CD4-positive, alpha-beta T cell (primary cell): Measurements from ENCODE around the gene DYNC1LI2. TPM values are rescaled to one million over a fixed set of nuclear protein-coding genes. Genes with fewer than 3 reads are reported as not detected.

ENCODE experiments used
- ATAC-seq: fragments of 200-7000 bp; cut with Tn5 transposase; one replicate; pipeline ENCODE4 v1.10.0; 2022; ENCODE audit warnings: mild to moderate bottlenecking; ENCODE audit not compliant: poor library complexity
- CTCF ChIA-PET: fragments of 350-600 bp; sonication (Branson Sonifier 250); formaldehyde crosslinking; loops from one replicate; lab custom pipeline; 2021; ENCODE audit warnings: antibody characterized with exemption, inconsistent platforms; lab: Charles Lee
- POLR2A ChIA-PET: fragments of 350-600 bp; sonication (Branson Sonifier 250); formaldehyde crosslinking; loops from one replicate; lab custom pipeline; 2021; ENCODE audit warnings: antibody characterized with exemption, inconsistent platforms; lab: Charles Lee
- DNase-seq, 14 experiments: peaks; one replicate each; pipeline ENCODE4 v3.0.0-alpha.2; 2013 to 2020; ENCODE audit warnings: mixed read lengths in 2 of 14
- H3K27ac ChIP-seq, 2 donors: one replicate each; pipeline versions ENCODE4 v1.5.1 to v1.7.0; 2013; ENCODE audit warnings: low read length in 2 of 2, low read depth in 1 of 2, mild to moderate bottlenecking in 1 of 2
- H3K27me3 ChIP-seq, 2 experiments: 1 replicate in 1 of 2; 2 replicates in 1 of 2; pipeline versions ENCODE4 v1.6.1 to v1.7.0; 2013; ENCODE audit warnings: low read length in 2 of 2, control low read depth in 1 of 2, mild to moderate bottlenecking in 1 of 2, moderate library complexity in 1 of 2; ENCODE audit not compliant: insufficient read depth in 2 of 2, control insufficient read depth in 1 of 2
- H3K36me3 ChIP-seq: one replicate; pipeline ENCODE4 v1.6.1; 2013; ENCODE audit warnings: low read length, control low read depth; ENCODE audit not compliant: insufficient read depth
- H3K4me1 ChIP-seq: one replicate; pipeline ENCODE4 v1.6.1; 2013; ENCODE audit warnings: low read length, control low read depth; ENCODE audit not compliant: insufficient read depth
- H3K4me3 ChIP-seq: one replicate; pipeline ENCODE4 v1.5.1; 2013; ENCODE audit warnings: mild to moderate bottlenecking, low read length, moderate library complexity
- H3K9me3 ChIP-seq, 2 experiments: 1 replicate in 1 of 2; 2 replicates in 1 of 2; pipeline versions ENCODE4 v1.6.1 to v1.7.0; 2013; ENCODE audit warnings: low read length in 2 of 2, mild to moderate bottlenecking in 2 of 2, control low read depth in 1 of 2, moderate library complexity in 1 of 2; ENCODE audit not compliant: control insufficient read depth in 1 of 2, insufficient read depth in 1 of 2
- H3K27ac Mint-ChIP-seq: one replicate; pipeline ENCODE4 v1.8.0; 2020; ENCODE audit warnings: mixed read lengths
- H3K27me3 Mint-ChIP-seq: one replicate; pipeline ENCODE4 v1.8.0; 2021; ENCODE audit warnings: mixed read lengths
- H3K36me3 Mint-ChIP-seq: one replicate; pipeline ENCODE4 v1.8.0; 2021; ENCODE audit warnings: low read depth, mixed read lengths
- H3K4me1 Mint-ChIP-seq: one replicate; pipeline ENCODE4 v1.8.0; 2021; ENCODE audit warnings: low read depth, mixed read lengths
- H3K4me3 Mint-ChIP-seq: one replicate; pipeline ENCODE4 v1.8.0; 2020; ENCODE audit warnings: mild to moderate bottlenecking, mixed read lengths
- H3K9me3 Mint-ChIP-seq: one replicate; pipeline ENCODE4 v1.8.0; 2020; ENCODE audit warnings: mixed read lengths
- CTCF ChIP-seq: fragments of 200-600 bp; IDR thresholded peaks from one replicate; pipeline ENCODE4 v1.8.0; 2022; ENCODE audit warnings: antibody characterized with exemption, mild to moderate bottlenecking
- intact Hi-C, 2 experiments: fragments of 100-400 bp; cut with DNase I in 1 of 2; cut with micrococcal nuclease in 1 of 2; formaldehyde crosslinking; loops; one replicate each; pipeline versions ENCODE4 v1.15.1 to v1.9.0; 2023 to 2025; cut with DNase I, micrococcal nuclease
- total RNA-seq, 174 experiments: library from RNA in 2 of 174; stranded (reverse) in 2 of 174; gene quantifications; one replicate each; pipeline ENCODE4 v1.2.3 and lab custom pipeline; 2021 to 2026

Gene DYNC1LI2
- total RNA-seq, 2 experiments from 2014 or later: 81.8 to 82.4 TPM

GRCh38 chr16:66719246-66719645 is 32.2 kb downstream of the DYNC1LI2 start:
- H3K4me1 ChIP-seq: no peaks in the 10 kb centered on the region
- ATAC-seq (no peak), DNase-seq (no peak)
- no peak for TF ChIP-seq CTCF
- Mint-ChIP-seq H3K4me1 (no peaks in the 10 kb centered on the region), H3K36me3 (peaks cover 49% of the 10 kb centered on the region), H3K4me3 (no peak overlapping the region), H3K27me3 (no peaks in the 10 kb centered on the region), H3K9me3 (no peaks in the 10 kb centered on the region), H3K27ac (no peak overlapping the region)
- CTCF ChIA-PET: no interaction called here
- H3K9me3 ChIP-seq: no peaks in the 10 kb centered on the region
- intact Hi-C loops: no loop called here
- POLR2A ChIA-PET: no interaction called here
- no peaks in the 10 kb centered on the region for H3K27me3 ChIP-seq
- no peak overlapping the region for H3K4me3 ChIP-seq
- H3K27ac ChIP-seq: no peak overlapping the region
- H3K36me3 ChIP-seq: peaks cover 26% of the 10 kb centered on the region

- intact Hi-C loops: no loop called here
- H3K27me3 ChIP-seq: no peaks in the 10 kb centered on the region
- H3K4me3 Mint-ChIP-seq: no peak overlapping the region
- H3K4me1 ChIP-seq: no peaks in the 10 kb centered on the region
- peaks cover 34% of the 10 kb centered on the region for H3K36me3 Mint-ChIP-seq
- H3K27me3 Mint-ChIP-seq: no peaks in the 10 kb centered on the region
- ChIA-PET CTCF (no interaction called here), POLR2A (no interaction called here)
- no peak for TF ChIP-seq CTCF
- no peak overlapping the region for H3K27ac Mint-ChIP-seq
- DNase-seq (no peak), ATAC-seq (no peak)
- peaks cover 12% of the 10 kb centered on the region for H3K36me3 ChIP-seq
- H3K4me1 Mint-ChIP-seq: no peaks in the 10 kb centered on the region
- no peaks in the 10 kb centered on the region for H3K9me3 ChIP-seq
- no peak overlapping the region for H3K27ac ChIP-seq
- H3K4me3 ChIP-seq: no peak overlapping the region
- H3K9me3 Mint-ChIP-seq: no peaks in the 10 kb centered on the region
Measured at GRCh38 chr16:66717776-66718175, 33.6 kb downstream of the DYNC1LI2 start.

DNA sequence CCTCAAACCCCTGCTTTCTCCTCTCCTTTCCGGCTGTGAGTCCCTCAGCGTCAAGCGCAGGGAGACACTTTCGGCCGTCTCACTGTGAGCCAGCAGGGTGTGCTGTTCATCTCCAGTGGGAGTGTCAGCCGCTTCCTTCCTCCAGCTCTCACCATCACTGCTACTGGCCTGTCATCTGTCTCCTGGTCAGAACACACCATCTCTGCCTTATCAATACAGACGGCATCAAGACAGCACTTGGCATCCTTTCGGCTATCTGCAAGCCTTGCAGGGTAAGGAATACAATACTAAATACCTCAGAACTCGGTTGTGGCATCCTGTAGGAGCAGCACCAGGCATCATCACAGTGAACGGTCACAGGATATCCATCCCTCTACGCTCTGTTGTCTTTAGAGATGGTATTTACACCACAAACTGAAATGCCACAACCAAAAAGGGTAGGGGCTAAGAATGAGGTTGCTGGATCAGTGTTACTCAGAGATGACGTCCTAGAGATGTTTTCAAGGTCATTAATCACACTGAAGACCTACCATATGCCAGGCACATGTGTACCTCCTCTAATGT is 34.2 kb downstream of the DYNC1LI2 start:
- ATAC-seq (no peak), DNase-seq (peak in 3 of 14 experiments; percentile 9 to 27 (median 25))
- Histone ChIP-seq H3K27me3 (no peaks in the 10 kb centered on the region), H3K4me3 (no peak overlapping the region), H3K9me3 (no peaks in the 10 kb centered on the region), H3K36me3 (peaks cover 6% of the 10 kb centered on the region), H3K27ac (no peak overlapping the region), H3K4me1 (no peaks in the 10 kb centered on the region)
- H3K4me1 Mint-ChIP-seq: no peaks in the 10 kb centered on the region
- no peak overlapping the region for H3K4me3 Mint-ChIP-seq
- intact Hi-C loops: no loop called here
- no peak for TF ChIP-seq CTCF
- ChIA-PET POLR2A (no interaction called here), CTCF (no interaction called here)
- H3K27me3 Mint-ChIP-seq: peaks cover 5% of the 10 kb centered on the region
- no peak overlapping the region for H3K27ac Mint-ChIP-seq
- H3K36me3 Mint-ChIP-seq: peaks cover 29% of the 10 kb centered on the region
- no peaks in the 10 kb centered on the region for H3K9me3 Mint-ChIP-seq
